ENCODE results near the gene SLC35F6.

DNA sequence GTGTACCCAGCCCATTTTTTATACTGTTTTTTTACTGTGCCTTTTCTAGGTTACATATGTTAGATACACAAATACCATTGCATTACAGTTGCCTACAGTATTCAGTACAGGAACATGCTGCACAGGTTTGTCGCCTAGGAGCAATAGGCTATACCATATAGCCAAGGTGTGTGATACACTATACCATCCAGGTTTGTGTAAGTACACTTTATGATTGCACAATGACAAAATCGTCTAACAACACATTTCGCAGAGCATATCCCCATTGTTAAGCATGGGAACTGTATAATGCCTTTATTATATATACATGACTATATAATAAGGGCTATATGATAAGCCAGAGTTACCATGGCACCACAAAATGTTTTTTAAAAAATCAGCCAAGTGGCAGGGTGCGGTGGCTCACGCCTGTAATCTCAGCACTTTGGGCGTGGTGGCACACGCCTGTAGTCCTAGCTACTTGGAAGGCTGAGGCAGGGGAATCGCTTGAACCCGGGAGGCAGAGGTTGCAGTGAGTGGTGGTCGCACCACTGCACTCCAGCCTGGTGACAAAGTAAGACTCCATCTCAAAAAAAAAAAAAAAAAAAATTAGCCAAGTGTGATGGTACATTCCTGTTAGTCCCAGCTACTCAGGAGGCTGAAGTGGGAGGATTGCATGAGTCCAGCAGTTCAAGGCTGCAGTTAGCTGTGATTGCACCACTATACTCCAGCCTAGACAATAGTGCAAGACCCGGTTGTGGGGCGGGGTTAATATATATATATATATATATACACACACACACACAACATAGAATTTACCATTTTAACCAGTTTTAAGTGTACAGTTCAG lies 19.0 kb downstream of the SLC35F6 start:
- TF ChIP-seq, protein P1, sequence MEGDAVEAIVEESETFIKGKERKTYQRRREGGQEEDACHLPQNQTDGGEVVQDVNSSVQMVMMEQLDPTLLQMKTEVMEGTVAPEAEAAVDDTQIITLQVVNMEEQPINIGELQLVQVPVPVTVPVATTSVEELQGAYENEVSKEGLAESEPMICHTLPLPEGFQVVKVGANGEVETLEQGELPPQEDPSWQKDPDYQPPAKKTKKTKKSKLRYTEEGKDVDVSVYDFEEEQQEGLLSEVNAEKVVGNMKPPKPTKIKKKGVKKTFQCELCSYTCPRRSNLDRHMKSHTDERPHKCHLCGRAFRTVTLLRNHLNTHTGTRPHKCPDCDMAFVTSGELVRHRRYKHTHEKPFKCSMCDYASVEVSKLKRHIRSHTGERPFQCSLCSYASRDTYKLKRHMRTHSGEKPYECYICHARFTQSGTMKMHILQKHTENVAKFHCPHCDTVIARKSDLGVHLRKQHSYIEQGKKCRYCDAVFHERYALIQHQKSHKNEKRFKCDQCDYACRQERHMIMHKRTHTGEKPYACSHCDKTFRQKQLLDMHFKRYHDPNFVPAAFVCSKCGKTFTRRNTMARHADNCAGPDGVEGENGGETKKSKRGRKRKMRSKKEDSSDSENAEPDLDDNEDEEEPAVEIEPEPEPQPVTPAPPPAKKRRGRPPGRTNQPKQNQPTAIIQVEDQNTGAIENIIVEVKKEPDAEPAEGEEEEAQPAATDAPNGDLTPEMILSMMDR (IDR thresholded peaks at IDR 0.05), result no peak
- no peak for TF ChIP-seq POLR2A (IDR thresholded peaks at IDR 0.05)

Measured in heart left ventricle (tissue), 13 donors.